HepG2 (cell line): ENCODE results near the gene DNAAF3. TPM values are rescaled to one million over a fixed set of nuclear protein-coding genes. Genes with fewer than 3 reads are reported as not detected.

Experiments
- CCAR2 ChIP-seq: fragments of 200-400 bp; formaldehyde crosslinking; optimal IDR thresholded peaks from 2 replicates; pipeline ENCODE3; 2018; ENCODE audit warnings: low read depth, mild to moderate bottlenecking, low read length, moderate library complexity
- SMAD3 ChIP-seq: sonication (generic); formaldehyde crosslinking; IDR thresholded peaks from 2 replicates; pipeline ENCODE4 v1.4.0; 2020; ENCODE audit warnings: missing genetic modification reagents
- SUZ12 ChIP-seq: fragments of 150-350 bp; IDR thresholded peaks from 2 replicates; pipeline ENCODE4 v1.6.1; 2014; ENCODE audit warnings: low read depth, low read length
- TP53 ChIP-seq: sonication (generic); formaldehyde crosslinking; conservative IDR thresholded peaks from 2 replicates; pipeline ENCODE4 v1.4.0; 2020; ENCODE audit warnings: missing genetic modification reagents
- polyA plus RNA-seq, 8 experiments: library from polyadenylated mRNA; depleted of rRNA in 3 of 8; stranded (reverse) in 7 of 8; unstranded in 1 of 8; fragments of >200 nt; fragmentation: Illumina TruSeq in 4 of 8; extraction: Trizol in 4 of 8; gene quantifications; 2 replicates each; pipeline versions ENCODE4 v1.2.1 to v1.2.3, GENCODE V29; 2011 to 2016; ENCODE audit warnings: low read depth in 4 of 8, missing spikeins in 1 of 8, mixed read lengths in 1 of 8; ENCODE audit not compliant: insufficient read depth in 1 of 8
- total RNA-seq, 5 experiments: library from RNA; depleted of rRNA; stranded (reverse); fragments of >200 nt; fragmentation: Illumina TruSeq; extraction: Trizol; gene quantifications; 2 replicates each; pipeline ENCODE4 v1.2.3, GENCODE V29; 2016; ENCODE audit warnings: low read depth in 1 of 5
- TF ChIP-seq, protein P1 (sequence below): sonication (generic); formaldehyde crosslinking; conservative IDR thresholded peaks from 2 replicates; pipeline ENCODE4 v1.4.0; 2020; ENCODE audit warnings: missing genetic modification reagents
- TF ChIP-seq, protein P2 (sequence below): sonication (generic); formaldehyde crosslinking; IDR thresholded peaks from 2 replicates; pipeline ENCODE4 v1.8.0; 2022; ENCODE audit warnings: mild to moderate bottlenecking, missing genetic modification reagents; ENCODE audit not compliant: insufficient replicate concordance
- TF ChIP-seq, protein P3 (sequence below): sonication (generic); formaldehyde crosslinking; IDR thresholded peaks from 2 replicates; pipeline ENCODE4 v1.5.1; 2020; ENCODE audit warnings: mild to moderate bottlenecking, missing genetic modification reagents

DNAAF3 gene
- total and polyA plus RNA-seq, 2 of the 13 experiments (the other 11 are each of a cell fraction or from before 2014, with no cell fraction given), result 0.30 to 0.40 TPM

DNA sequence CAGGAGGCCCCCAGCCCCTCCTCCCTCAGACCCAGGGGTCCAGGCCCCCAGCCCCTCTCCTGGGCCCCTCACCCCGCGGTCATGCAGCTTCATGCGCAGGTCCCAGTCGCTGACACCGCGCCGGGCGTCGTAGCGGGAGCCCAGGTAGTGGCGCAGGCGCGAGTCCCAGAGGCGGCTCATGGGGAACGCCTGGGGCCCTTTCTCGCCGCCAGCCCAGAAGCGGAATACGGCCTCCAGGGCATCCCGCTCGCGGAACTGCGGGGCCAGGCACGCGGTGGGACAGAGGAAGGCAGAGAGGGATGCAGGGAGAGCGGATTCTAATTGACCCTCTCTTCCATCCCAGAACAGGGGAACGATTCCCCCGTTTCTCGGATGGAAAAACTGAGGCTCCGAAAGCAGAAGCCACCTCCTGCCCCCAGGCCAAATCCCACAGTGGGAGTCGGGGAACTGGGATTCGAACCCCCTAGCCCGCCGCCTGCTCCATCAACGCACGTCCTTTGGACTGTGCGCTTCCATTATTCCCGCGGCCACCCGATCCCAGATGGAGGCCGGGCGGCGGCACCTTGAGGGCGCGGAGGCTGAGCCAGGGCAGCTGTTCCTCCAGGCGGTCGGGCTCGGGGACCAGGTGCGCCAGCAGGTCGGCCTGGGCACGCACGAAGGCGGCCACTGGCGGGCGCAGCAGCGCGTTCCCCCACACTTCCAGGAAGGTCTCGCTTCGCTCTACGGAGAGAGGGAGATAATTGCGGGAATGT is 4.7 kb downstream of the DNAAF3 start (continued):
- TF ChIP-seq, protein P1, sequence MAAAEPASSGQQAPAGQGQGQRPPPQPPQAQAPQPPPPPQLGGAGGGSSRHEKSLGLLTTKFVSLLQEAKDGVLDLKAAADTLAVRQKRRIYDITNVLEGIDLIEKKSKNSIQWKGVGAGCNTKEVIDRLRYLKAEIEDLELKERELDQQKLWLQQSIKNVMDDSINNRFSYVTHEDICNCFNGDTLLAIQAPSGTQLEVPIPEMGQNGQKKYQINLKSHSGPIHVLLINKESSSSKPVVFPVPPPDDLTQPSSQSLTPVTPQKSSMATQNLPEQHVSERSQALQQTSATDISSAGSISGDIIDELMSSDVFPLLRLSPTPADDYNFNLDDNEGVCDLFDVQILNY (CRISPR knock-in tag), result no peak
- TF ChIP-seq TP53, result no peak
- TF ChIP-seq, protein P2, sequence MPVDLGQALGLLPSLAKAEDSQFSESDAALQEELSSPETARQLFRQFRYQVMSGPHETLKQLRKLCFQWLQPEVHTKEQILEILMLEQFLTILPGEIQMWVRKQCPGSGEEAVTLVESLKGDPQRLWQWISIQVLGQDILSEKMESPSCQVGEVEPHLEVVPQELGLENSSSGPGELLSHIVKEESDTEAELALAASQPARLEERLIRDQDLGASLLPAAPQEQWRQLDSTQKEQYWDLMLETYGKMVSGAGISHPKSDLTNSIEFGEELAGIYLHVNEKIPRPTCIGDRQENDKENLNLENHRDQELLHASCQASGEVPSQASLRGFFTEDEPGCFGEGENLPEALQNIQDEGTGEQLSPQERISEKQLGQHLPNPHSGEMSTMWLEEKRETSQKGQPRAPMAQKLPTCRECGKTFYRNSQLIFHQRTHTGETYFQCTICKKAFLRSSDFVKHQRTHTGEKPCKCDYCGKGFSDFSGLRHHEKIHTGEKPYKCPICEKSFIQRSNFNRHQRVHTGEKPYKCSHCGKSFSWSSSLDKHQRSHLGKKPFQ, result no peak
- TF ChIP-seq CCAR2, result no peak
- no peak for TF ChIP-seq SMAD3 (CRISPR knock-in tag)
- TF ChIP-seq, protein P3, sequence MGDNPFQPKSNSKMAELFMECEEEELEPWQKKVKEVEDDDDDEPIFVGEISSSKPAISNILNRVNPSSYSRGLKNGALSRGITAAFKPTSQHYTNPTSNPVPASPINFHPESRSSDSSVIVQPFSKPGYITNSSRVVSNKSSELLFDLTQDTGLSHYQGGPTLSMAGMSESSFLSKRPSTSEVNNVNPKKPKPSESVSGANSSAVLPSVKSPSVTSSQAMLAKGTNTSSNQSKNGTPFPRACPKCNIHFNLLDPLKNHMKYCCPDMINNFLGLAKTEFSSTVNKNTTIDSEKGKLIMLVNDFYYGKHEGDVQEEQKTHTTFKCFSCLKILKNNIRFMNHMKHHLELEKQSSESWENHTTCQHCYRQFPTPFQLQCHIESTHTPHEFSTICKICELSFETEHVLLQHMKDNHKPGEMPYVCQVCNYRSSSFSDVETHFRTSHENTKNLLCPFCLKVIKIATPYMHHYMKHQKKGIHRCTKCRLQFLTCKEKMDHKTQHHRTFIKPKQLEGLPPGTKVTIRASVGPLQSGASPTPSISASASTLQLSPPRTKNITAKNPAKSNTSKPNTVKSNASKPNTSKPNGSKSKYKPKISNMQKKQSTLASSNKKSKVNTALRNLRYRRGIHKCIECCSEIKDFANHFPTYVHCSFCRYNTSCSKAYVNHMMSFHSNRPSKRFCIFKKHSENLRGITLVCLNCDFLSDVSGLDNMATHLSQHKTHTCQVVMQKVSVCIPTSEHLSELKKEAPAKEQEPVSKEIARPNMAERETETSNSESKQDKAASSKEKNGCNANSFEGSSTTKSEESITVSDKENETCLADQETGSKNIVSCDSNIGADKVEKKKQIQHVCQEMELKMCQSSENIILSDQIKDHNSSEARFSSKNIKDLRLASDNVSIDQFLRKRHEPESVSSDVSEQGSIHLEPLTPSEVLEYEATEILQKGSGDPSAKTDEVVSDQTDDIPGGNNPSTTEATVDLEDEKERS (CRISPR knock-in tag), result no peak
- TF ChIP-seq SUZ12, result no peak
- TF ChIP-seq, all 625 proteins: peak for 0
